Measurements from ENCODE around the gene PMM1. TPM values are rescaled to one million over a fixed set of nuclear protein-coding genes. Genes with fewer than 3 reads are reported as not detected.

PMM1 gene
- total RNA-seq, 2 experiments from 2014 or later = 17.0 to 40.5 TPM

- POLR2A ChIA-PET = interaction anchor here (0.6 kb wide), 1 partner anchor 208 kb away, joined by 3 read pairs; no protein-coding TSS in a partner anchor
- CTCF ChIA-PET (ENCODE audit: unreplicated experiment) = interaction anchor here (1.2 to 2.1 kb wide), 2 partner anchors 28 to 124 kb away, joined by 4 to 7 read pairs; no protein-coding TSS in a partner anchor
- Histone ChIP-seq H4K20me1 (ENCODE audit: insufficient read depth, low read length) (no peaks in the 10 kb centered on the region), H3K4me3 (ENCODE audit: low read depth, low read length, poor library complexity, severe bottlenecking) (no peak overlapping the region), H3K36me3 (ENCODE audit: insufficient read depth, low read length) (peaks cover 98% of the 10 kb centered on the region), H3K27ac (ENCODE audit: low read depth, low read length, poor library complexity, severe bottlenecking) (no peak overlapping the region), H2AFZ (ENCODE audit: low read length) (no peak overlapping the region), H3K9me2 (ENCODE audit: insufficient read depth, low read length) (no peaks in the 10 kb centered on the region), H3K4me1 (ENCODE audit: insufficient read depth, low read length, poor library complexity, severe bottlenecking) (no peaks in the 10 kb centered on the region), H3K9me3 (ENCODE audit: low read length) (no peaks in the 10 kb centered on the region), H3K4me2 (ENCODE audit: low read length) (no peak overlapping the region), H3K79me2 (ENCODE audit: insufficient read depth, low read depth, low read length) (no peaks in the 10 kb centered on the region)
- intact Hi-C loops (cut with micrococcal nuclease; ENCODE audit: unreplicated experiment) = no loop called here
- no TSS peak for BruUV-seq (replicated peaks)
- DNase-seq (ENCODE audit: low spot score) = no peak
- TF ChIP-seq CTCF (conservative IDR thresholded peaks at IDR 0.05; ENCODE audit: low read length) (no peak), EZH2phosphoT487 (IDR thresholded peaks at IDR 0.05; ENCODE audit: borderline replicate concordance, low read depth, low read length) (no peak)
Measured at GRCh38 chr22:41528132-41528766, 61.4 kb downstream of the PMM1 start.

Other genes starting within 250 kb of the PMM1 start
- 4.3 and 6.8 TPM in 2 replicates for gene TEF, start 207.9 kb downstream of the PMM1 start, total RNA-seq (2014; rRNA removed; shearing (Covaris generic))
- 6.1 and 7.0 TPM in 2 replicates for gene TEF, start 207.9 kb downstream of the PMM1 start, total RNA-seq (2022)
- gene TOB2, start 143.0 kb downstream of the PMM1 start, total RNA-seq (2014; rRNA removed; shearing (Covaris generic)) = 13.5 and 13.9 TPM in 2 replicates
- gene TOB2, start 143.0 kb downstream of the PMM1 start, total RNA-seq (2022) = 19.9 and 27.0 TPM in 2 replicates
- 87.9 and 98.8 TPM in 2 replicates for gene PHF5A, start 121.1 kb downstream of the PMM1 start, total RNA-seq (2014; rRNA removed; shearing (Covaris generic))
- 60.9 and 62.1 TPM in 2 replicates for gene PHF5A, start 121.1 kb downstream of the PMM1 start, total RNA-seq (2022)
- gene ACO2, start 120.7 kb downstream of the PMM1 start, total RNA-seq (2014; rRNA removed; shearing (Covaris generic)) = 61.5 and 69.0 TPM in 2 replicates
- gene ACO2, start 120.7 kb downstream of the PMM1 start, total RNA-seq (2022) = 102 and 107 TPM in 2 replicates
- gene POLR3H, start 45.4 kb downstream of the PMM1 start, total RNA-seq (2014; rRNA removed; shearing (Covaris generic)) = 26.6 and 28.5 TPM in 2 replicates
- 41.0 and 48.3 TPM in 2 replicates for gene POLR3H, start 45.4 kb downstream of the PMM1 start, total RNA-seq (2022)
- gene CSDC2, start 28.8 kb downstream of the PMM1 start, total RNA-seq (2014; rRNA removed; shearing (Covaris generic)) = not detected in 2 replicates
- not detected in 2 replicates for gene CSDC2, start 28.8 kb downstream of the PMM1 start, total RNA-seq (2022)
- 20.4 and 39.0 TPM in 2 replicates for gene DESI1, start 31.2 kb upstream of the PMM1 start, total RNA-seq (2014; rRNA removed; shearing (Covaris generic))
- gene DESI1, start 31.2 kb upstream of the PMM1 start, total RNA-seq (2022) = 59.0 and 65.0 TPM in 2 replicates
- 378 and 419 TPM in 2 replicates for gene XRCC6, start 31.5 kb upstream of the PMM1 start, total RNA-seq (2014; rRNA removed; shearing (Covaris generic))
- 374 and 426 TPM in 2 replicates for gene XRCC6, start 31.5 kb upstream of the PMM1 start, total RNA-seq (2022)
- 155 and 199 TPM in 2 replicates for gene SNU13, start 99.0 kb upstream of the PMM1 start, total RNA-seq (2014; rRNA removed; shearing (Covaris generic))
- 246 and 253 TPM in 2 replicates for gene SNU13, start 99.0 kb upstream of the PMM1 start, total RNA-seq (2022)
- gene MEI1, start 109.7 kb upstream of the PMM1 start, total RNA-seq (2014; rRNA removed; shearing (Covaris generic)) = 2.3 and 2.5 TPM in 2 replicates
- gene MEI1, start 109.7 kb upstream of the PMM1 start, total RNA-seq (2022) = 11.5 and 14.6 TPM in 2 replicates
- gene CCDC134, start 210.8 kb upstream of the PMM1 start, total RNA-seq (2014; rRNA removed; shearing (Covaris generic)) = 21.7 and 23.8 TPM in 2 replicates
- gene CCDC134, start 210.8 kb upstream of the PMM1 start, total RNA-seq (2022) = 17.3 and 17.4 TPM in 2 replicates
- gene SREBF2, start 243.3 kb upstream of the PMM1 start, total RNA-seq (2014; rRNA removed; shearing (Covaris generic)) = 132 and 167 TPM in 2 replicates
- gene SREBF2, start 243.3 kb upstream of the PMM1 start, total RNA-seq (2022) = 312 and 330 TPM in 2 replicates

Measured in OCI-LY7 (cell line).